ENCODE measurements around the gene SLC39A5.
A peak's percentile ranks its signal among the peaks of the same experiment; 100 is the strongest.

SLC39A5 gene

DNA sequence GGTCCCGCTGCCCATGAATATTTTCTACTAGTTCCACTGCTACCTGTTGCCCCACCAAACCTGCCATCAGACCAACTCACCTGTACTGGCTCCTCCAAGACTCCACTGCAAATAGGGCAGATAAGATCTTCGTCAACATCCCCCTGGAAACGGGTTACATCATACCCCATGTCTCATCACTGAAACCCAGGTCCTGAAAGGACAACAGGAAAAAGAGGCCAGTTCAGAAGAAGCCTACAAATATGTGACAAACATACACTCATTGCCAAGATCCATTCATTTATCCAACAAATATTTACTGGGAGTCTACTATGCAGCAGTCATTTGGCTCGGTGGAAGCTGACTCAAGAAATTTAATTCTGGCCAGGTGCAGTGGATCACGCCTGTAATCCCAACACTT lies 16.0 kb upstream of the SLC39A5 start:
- no peak for DNase-seq (ENCODE audit: low spot score)

DNA sequence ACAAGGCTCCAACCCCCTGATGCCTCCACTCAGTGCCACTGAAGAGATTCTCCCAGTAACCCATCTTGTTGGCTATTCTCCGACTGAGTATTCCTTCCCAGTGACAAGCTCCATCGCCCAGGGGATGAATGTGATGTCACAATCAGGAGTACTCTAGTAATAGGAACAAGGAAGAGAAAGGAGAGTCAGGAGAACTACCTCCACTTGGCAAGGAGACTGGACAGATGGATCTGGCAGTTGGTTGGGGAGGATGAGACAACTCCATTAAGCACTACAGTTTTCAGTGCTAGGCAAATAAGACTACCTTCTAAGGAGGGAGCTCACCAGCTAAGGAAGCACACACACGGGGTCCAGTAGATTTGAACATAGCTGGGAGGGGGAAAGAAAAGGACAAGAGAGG lies 13.4 kb upstream of the SLC39A5 start:
- DNase-seq (ENCODE audit: low spot score) = no peak

DNA sequence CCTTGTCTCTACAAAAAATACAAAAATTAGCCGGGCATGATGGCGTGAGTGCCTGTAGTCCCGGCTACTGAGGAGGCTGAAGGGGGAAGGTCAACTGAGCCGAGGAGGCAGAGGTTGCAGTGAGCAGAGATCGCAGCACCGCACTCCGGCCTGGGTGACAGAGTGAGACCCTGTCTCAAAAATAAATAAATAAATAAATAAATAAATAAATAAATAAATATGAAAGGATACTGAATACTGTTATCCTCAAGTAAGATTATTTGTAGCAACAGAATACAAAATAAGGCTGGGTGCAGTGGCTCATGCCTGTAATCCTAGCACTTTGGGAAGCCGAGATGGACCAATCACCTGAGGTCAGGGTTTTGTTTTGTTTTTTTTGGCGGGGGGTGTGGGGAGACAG lies 10.0 kb upstream of the SLC39A5 start:
- no peak for DNase-seq (ENCODE audit: low spot score)

DNA sequence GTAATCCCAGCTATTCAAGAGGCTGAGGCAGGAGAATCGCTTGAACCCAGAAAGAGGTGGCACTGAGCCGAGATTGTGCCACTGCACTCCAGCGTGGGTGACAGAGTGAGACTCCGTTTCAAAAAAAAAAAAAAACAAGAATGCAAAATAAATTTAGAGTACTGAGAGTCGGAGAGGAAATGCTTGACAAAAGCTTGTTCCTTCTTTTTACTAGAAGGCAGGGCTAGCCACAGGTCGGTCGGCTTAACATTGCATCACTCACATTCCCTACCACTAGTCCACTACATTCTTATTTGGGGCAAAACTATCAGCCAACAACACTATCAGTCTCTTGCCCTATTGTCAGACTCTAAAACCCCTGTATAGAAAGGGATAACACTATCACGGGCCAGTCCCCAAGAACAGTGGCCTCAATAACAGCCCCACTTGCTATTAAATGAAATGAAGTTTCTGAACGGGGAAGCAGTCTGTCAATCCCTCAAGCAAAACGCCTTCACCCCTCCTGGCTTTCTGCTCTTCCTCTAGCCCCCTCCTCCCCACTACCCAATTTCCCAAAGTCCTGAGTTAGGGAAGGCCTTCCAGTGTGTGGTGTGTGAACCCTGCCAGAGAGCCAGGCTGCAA lies 9.1 kb upstream of the SLC39A5 start:
- peak; percentile 23 for DNase-seq (ENCODE audit: low spot score)

DNA sequence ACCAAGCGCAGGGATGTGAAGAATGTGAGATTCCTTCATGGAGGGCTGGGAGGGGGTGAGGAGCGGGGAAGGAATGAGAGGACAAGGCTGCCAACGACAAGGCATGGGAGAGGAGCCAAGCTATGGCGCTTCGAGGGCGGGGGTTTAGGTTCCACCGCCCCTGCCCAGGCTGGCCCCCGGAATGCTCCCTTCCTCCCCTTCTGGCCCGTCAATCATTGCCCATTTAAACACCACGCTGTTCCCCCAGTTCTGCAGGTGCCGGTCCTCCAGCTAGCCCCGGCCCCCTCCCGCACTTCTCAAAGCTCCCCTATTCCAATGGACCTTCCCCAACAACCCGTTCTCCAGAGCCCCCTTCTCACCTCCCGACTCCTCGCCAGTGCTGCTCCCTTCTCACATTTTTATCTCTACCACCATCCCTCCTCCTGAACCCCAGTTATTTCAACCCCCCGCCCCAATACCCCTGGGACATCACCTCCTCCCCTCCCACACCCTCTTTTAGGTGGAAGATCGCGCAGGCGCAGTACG lies 8.6 kb upstream of the SLC39A5 start:
- no peak for DNase-seq (ENCODE audit: low spot score)

DNA sequence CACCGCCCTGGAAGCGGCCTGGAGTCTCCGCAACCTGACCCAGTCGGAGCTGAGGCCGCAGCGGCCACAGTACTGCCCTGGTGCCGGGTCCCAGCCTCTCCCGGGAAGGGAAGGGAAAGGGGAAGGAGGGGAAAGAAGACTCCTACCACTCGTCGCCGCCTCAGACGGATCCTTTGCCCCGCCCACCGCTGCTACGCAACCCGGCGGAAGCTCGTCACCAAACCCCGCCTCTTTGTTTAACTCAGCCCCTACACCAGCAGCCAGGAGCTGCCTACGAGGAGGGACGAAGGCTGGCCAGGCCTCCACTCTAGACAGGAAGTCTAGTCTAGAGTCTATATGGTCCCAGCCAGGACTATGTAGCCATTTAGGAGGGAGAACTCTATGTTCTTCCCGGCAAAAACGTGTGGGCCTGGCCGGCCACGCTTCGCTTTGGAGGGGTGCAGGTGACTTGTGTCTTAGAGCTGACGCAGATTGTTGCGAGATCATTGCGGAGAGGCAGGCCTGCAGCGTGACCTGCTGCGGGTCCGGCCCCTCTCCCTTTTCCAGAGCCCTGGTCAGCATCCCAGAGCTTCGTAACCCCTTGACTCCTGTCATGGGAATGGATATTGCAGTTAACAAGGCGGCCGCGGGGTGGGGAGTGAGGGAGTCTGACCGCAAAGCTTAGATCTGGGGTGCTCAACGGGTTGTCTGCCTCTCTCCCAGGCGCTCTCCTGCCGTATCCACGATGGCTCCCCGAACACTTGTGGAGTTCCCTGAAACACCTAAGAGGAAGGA lies 7.9 kb upstream of the SLC39A5 start, which contains the start of gene RNF41:
Gene RNF41, minus strand, starts transcription at position 166 of the 774 bp plus-strand sequence. CDS start 7,875 bp downstream, outside the sequence.
- DNase-seq (ENCODE audit: low spot score) = peak; percentile 97

DNA sequence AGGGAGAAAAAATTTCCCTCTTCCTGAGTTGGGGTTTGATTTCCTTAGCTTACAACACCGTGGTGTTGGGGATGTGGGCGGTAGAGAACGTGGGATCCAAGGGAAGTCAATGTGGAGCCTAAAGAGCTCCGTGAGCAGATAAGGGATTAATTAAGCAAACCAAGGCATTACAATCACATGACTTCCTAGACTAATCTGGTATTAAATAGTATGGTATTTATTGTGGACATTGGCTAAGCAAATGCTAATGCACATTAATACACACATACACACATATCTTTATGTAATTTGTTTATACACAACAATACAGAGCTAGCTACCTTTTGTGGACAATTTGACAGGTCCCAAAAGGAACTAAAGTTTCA lies 7.3 kb upstream of the SLC39A5 start:
- no peak for DNase-seq (ENCODE audit: low spot score)

DNA sequence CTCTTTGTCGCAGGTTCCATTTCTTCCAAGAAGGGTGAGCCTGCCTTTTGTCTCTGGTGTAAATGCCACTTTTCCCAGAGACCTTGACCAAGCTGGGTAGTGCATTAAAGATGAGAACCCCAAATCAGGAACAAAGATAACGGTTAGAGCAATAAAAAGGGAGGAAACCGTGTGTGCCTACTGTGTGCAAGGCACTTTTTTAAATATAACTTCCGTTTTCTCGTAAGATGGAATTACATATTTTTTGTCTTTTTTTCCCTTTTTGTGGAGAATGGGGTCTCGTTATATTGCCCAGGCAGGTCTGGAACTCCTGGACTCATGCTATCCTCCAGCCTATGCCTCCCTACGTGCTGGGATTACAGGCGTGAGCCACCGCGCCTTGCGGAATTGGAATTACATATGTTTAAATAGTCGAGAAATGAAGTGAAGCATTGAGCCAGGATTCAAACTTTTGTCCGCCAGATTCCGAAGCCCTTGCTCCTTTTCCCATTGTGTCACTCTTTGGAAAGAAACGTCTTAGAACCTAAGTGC lies 6.2 kb upstream of the SLC39A5 start:
- no peak for DNase-seq (ENCODE audit: low spot score)

DNA sequence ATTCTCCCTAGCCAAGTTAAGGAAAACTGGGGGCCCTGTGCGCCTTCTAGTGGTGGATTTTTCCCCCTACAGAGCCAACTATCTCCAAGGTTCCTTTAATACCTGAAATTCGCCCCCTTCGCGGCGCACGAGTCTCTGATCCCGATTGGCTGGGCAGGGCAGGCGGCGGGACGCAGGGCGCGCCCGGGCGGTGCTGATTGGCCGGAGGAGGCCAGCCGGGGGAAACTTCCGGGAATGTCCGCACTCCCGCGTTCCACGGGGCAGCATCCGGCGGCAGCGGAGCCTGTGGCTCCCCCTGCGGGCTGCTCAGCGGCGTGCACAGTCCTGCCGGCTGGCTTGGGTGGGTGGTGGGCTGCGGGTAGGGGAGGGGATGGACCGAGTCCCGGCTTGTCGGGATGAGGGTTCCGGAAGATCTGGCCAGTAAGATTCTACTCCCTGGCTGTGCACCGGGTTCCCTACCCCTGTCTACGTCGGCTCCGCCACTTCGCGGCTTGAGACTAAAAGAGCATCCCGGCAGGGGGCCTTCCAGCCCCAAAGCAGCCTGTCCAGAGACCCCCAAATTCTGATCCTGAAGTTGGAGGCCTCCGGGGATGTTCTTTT lies 5.6 kb upstream of the SLC39A5 start, which contains the start of gene NABP2:
Gene NABP2, plus strand, starts transcription at position 241 of the 600 bp plus-strand sequence. CDS start 515 bp downstream, outside the sequence.
- DNase-seq (ENCODE audit: low spot score) = peak; percentile 97

DNA sequence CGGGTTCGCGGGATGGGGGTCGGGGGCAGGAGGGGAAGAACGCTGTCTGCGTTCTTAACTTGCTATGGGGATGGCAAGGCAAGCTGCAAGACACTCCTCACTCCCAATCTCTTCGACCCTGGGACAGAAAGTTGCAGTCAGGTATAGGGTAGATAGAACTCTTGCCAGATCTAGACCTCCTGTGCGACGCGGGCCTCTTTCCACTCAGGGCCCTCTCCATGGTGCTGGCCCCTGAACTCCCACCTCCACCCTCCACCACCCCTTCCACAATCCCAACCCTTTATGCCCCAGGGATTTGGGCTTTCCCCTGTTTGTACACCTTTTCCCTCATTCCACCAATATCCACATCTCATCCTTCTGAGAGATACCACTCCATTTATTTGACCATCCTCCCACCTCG lies 4.9 kb upstream of the SLC39A5 start:
- DNase-seq (ENCODE audit: low spot score) = no peak

DNA sequence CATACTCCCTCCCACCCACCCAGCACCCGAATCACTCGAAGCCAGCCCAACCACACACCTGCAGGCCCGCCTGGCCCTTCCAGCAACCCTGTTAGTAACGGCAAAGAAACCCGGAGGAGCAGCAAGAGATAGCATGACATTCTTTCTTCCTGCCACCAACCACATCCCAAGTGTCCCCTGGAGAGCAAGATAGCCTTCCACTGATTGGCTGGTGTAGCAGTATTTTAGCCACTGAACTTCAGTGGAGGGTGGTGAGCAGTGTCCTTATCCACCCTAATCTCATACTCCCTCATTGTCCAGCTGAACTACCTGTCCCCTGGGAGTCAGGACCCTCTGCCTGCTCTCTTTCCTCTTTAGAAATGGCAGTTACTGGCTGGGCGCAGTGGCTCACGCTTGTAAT lies 769 bp upstream of the SLC39A5 start:
- no peak for DNase-seq (ENCODE audit: low spot score)

DNA sequence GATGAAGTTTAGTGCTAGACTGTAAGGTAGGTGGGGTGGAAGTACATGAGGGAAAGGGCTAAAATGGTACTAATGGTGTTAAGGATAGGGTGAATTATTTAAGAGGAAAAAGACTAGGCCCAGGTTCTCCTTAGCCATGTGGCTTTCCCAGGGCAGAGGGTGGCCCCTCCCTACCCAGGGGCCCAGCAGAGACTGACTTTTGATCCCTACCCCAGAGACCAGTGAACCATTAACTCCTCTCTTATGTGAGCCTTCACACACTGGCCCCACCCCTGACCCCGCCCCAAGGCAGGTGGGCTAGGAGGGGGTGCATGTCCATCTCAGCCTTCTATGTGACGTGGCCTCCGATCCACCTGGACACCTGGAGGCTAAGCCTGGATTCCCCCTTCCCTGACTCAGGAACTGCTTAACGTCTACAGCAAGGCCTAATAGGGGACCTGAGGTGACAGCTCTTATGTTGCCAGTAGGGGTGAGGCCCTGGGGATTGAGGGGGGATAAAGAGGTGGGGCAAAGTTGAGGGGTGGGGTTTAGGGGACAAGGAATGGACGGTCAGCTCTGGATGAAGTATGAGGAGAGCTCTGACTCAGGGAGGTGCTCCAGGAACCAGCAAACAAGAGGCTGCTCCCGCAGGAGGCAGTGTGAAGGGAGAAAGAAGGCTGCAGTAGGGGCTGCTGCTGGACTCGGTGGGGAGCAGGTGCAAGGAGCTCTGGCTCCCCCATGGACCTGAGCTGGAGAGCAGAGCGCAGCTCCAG lies 757 bp downstream of the SLC39A5 start:
- no peak for DNase-seq (ENCODE audit: low spot score)

DNA sequence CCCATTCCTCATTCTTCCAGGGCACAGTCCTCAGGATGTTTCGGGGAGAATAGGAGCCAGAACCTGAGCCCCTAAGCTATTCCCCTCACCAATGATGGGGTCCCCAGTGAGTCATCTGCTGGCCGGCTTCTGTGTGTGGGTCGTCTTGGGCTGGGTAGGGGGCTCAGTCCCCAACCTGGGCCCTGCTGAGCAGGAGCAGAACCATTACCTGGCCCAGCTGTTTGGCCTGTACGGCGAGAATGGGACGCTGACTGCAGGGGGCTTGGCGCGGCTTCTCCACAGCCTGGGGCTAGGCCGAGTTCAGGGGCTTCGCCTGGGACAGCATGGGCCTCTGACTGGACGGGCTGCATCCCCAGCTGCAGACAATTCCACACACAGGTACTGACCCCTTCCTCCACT lies 1.3 kb downstream of the SLC39A5 start:
- no peak for DNase-seq (ENCODE audit: low spot score)

DNA sequence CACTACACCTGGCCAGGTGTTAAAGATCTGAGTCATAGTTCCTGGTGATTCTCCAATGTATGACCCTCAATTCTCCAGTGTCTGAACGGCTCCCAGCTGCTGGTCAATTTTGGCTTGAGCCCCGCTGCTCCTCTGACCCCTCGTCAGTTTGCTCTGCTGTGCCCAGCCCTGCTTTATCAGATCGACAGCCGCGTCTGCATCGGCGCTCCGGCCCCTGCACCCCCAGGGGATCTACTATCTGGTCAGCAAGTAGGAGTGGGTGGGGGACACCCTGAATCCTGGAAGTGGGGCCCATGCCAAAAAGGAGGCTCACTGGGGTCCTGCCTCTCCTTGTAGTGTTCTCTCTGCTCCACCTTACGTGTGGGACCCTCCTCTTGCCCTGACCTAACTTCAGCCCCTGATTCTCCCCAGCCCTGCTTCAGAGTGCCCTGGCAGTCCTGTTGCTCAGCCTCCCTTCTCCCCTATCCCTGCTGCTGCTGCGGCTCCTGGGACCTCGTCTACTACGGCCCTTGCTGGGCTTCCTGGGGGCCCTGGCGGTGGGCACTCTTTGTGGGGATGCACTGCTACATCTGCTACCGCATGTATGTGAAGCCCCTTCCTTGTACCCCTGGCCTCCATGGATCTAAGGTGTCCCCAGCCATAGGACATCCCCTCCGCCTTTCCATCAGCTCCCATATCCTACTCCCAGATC lies 5.0 kb downstream of the SLC39A5 start:
- DNase-seq (ENCODE audit: low spot score) = no peak

DNA sequence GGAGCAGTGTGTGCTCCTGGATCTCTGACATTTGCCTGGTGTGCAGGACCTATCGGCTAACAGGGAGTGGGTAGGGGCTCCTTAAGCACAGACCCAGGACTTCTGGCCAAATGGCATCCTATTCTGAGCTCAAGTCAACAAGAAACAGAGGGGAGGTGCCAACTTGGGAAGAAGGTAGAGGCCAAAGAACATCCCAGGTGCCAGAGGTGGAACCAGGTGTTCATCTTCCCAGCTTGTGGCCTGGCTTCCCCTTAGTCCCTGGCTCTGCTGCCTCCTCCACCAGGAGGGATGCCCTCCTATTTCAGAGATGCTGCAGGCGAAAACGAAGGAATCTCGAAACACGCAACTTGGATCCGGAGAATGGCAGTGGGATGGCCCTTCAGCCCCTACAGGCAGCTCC lies 6.2 kb downstream of the SLC39A5 start:
- DNase-seq (ENCODE audit: low spot score) = no peak

DNA sequence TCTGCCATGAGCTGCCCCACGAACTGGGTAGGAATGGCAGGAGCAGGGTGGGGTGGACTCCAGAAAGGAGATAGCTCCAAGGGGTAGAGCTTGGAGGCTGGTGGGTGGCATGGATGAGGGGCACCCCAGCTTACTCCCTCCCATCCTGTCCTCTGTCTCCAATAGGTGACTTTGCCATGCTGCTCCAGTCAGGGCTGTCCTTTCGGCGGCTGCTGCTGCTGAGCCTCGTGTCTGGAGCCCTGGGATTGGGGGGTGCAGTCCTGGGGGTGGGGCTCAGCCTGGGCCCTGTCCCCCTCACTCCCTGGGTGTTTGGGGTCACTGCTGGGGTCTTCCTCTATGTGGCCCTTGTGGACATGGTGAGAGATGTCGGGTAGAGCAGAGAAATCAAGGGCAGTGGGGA lies 7.1 kb downstream of the SLC39A5 start:
- no peak for DNase-seq (ENCODE audit: low spot score)

DNA sequence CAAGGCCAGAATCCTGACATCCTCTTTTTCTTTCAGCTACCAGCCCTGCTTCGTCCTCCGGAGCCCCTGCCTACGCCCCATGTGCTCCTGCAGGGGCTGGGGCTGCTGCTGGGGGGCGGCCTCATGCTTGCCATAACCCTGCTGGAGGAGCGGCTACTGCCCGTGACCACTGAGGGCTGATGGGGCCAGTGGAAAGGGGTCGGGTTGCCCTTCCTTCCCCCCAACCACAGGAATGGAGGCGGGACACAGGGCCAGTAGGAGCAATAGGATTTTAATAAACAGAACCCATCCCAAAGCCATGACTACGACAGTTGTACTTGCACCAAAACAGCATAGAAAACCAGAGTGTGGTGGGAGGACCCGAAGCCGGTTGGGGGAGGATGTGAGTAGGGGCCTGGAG lies 7.7 kb downstream of the SLC39A5 start:
- no peak for DNase-seq (ENCODE audit: low spot score)

DNA sequence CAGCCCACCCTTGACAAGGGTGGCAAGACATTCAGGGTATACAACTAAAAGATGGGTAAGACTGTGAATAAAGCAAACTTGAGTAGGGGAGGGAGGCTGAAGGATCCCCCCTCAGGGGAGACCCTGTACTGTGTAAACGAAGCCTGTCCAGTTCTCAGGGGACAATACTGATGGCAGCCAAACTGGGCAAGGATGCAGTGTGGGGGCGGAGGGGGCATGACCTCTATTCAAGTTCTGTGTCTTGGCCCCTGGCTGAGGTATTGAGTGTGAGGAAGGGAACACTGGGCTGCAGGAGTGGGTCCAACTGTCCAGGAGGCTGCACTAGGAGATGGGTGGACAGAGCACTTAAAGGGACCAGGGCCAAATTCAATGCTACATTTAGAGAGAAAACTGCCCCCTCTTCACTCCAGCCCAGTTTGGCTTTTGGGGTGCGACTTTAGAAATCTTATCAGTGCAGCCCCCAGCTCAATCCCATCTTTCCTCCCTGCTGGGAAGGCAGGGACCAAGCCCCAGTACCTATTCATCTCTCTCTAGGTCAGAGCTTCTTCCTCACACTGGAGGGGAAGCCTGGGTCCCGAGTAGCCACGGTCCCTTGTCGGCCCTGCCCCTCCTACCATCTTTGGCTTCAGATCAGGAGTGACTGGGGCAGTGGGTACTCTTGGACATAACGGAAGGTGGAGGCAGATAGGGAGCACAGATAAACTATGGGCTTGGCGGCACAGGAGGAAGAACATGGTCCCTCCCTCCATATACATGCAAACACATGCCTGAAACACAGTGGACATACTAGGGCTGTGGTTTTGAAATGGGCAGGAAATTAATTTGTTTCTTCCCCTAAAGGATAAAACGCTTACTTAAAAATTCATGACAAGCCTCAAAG lies 11.8 kb downstream of the SLC39A5 start:
- DNase-seq (ENCODE audit: low spot score) = no peak

DNA sequence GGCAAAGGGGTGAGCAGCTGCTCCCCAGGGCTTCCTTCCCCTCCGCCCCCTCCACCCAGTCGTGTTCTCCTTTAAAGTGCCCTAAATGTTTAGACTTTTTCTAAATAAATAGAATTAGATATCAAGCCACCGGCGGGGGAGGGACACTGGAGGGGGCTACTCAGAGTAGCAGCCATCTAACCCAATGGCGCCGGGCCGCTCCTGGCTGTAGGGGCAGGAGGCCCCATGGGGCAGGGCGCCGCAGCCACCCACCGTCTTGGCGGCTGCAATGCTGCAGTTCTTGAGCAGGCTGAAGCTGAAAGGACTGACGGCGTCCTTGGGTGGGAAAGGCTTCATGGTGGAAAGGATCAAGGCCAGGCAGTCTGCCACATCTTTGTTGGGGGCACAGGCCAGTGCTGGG lies 13.1 kb downstream of the SLC39A5 start:
- no peak for DNase-seq (ENCODE audit: low spot score)

DNA sequence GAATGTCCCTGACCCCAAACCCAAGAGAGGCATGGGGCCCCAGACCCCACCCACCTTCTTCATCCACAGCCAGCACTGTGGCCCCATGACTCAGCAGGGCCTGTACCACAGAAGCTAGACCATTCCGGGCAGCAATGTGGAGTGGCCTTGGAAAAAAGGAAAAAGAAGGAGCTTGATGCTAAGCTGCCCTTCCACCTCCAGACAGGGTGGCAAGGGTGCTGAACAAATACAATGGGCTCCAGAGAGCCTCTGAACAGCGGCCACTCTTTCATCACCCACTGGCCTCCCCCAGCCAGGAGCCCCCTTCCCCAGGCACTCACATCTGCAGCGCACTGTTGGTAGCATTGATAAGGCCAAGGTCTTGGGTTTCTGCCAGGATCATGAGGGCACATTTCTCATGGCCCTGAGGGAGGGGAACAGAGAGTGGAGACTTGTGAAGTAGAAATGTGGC lies 13.9 kb downstream of the SLC39A5 start:
- DNase-seq (ENCODE audit: low spot score) = peak; percentile 83
